SU-DHL-6 (cell line): ENCODE measurements around the gene GTF3C1.

Experiments
- H2AFZ ChIP-seq: fragments of 200-600 bp; sonication (generic); 2 replicates; pipeline ENCODE4 v1.6.1; 2014; ENCODE audit warnings: low read depth, mild to moderate bottlenecking, moderate library complexity, mixed read lengths, antibody characterized with exemption, low read length; ENCODE audit not compliant: severe bottlenecking
- H3F3A ChIP-seq: fragments of 200-600 bp; shearing (Covaris generic); 2 replicates; pipeline ENCODE4 v1.6.0; 2016; ENCODE audit warnings: antibody characterized with exemption, mild to moderate bottlenecking; ENCODE audit not compliant: insufficient read depth
- H3K27ac ChIP-seq: fragments of 200-600 bp; sonication (generic); 2 replicates; pipeline ENCODE4 v1.5.1; 2016; ENCODE audit warnings: low read depth, mild to moderate bottlenecking, low read length, moderate library complexity, mixed read lengths
- H3K27me3 ChIP-seq: fragments of 200-600 bp; sonication (generic), shearing (Covaris generic); 2 replicates; pipeline ENCODE4 v1.6.0; 2014; ENCODE audit warnings: mild to moderate bottlenecking, low read length
- H3K36me3 ChIP-seq: fragments of 200-600 bp; sonication (generic); 2 replicates; pipeline ENCODE4 v1.6.1; 2014; ENCODE audit warnings: mild to moderate bottlenecking, low read length, mixed read lengths
- H3K4me2 ChIP-seq: fragments of 300-600, 200-600 bp; shearing (Covaris generic), sonication (generic); 2 replicates; pipeline ENCODE4 v1.6.0; 2014; ENCODE audit warnings: low read length, low read depth, mild to moderate bottlenecking; ENCODE audit not compliant: poor library complexity, severe bottlenecking
- H3K4me3 ChIP-seq: fragments of 200-600 bp; sonication (generic); 2 replicates; pipeline ENCODE4 v1.5.1; 2014; ENCODE audit warnings: antibody characterized with exemption, low read length, mild to moderate bottlenecking, mixed read lengths; ENCODE audit not compliant: insufficient read depth, poor library complexity, severe bottlenecking
- H3K79me2 ChIP-seq: fragments of 200-600 bp; sonication (generic); 2 replicates; pipeline ENCODE4 v1.6.1; 2014; ENCODE audit warnings: mild to moderate bottlenecking, low read length, moderate library complexity; ENCODE audit not compliant: insufficient read depth
- H3K9ac ChIP-seq: fragments of 200-600 bp; sonication (generic); 2 replicates; pipeline ENCODE4 v1.7.0; 2014; ENCODE audit warnings: mild to moderate bottlenecking, low read length
- H3K9me2 ChIP-seq: fragments of 200-600 bp; sonication (generic); replicated peaks from 2 replicates; pipeline ENCODE4 v1.6.1; 2014; ENCODE audit warnings: low read length; ENCODE audit not compliant: insufficient read depth
- H3K9me3 ChIP-seq: fragments of 200-600 bp; sonication (generic); 2 replicates; pipeline ENCODE4 v1.6.1; 2014; ENCODE audit warnings: low read length, mixed read lengths; ENCODE audit not compliant: insufficient read depth
- H4K20me1 ChIP-seq: fragments of 200-600 bp; sonication (generic); 2 replicates; pipeline ENCODE4 v1.6.1; 2014; ENCODE audit warnings: low read depth, mild to moderate bottlenecking, antibody characterized with exemption, low read length, moderate library complexity, mixed read lengths
- CTCF ChIP-seq: fragments of 200-600 bp; sonication (generic); IDR thresholded peaks from one replicate; pipeline ENCODE4 v1.5.1; 2017; ENCODE audit warnings: antibody characterized with exemption, mild to moderate bottlenecking, low read length, moderate library complexity; ENCODE audit not compliant: insufficient read depth, poor library complexity, severe bottlenecking
- EZH2phosphoT487 ChIP-seq: fragments of 200-600 bp; sonication (generic), shearing (Covaris generic); conservative IDR thresholded peaks from 2 replicates; pipeline ENCODE4 v1.6.1; 2018; ENCODE audit warnings: mild to moderate bottlenecking, antibody characterized with exemption, low read length, moderate library complexity, mixed read lengths

The GTF3C1 gene

GRCh38 chr16:27591837-27592236, 42.1 kb upstream of the GTF3C1 start:
- H3F3A ChIP-seq = no peaks in the 10 kb centered on the region
- no peaks in the 10 kb centered on the region for H3K36me3 ChIP-seq
- no peaks in the 10 kb centered on the region for H3K9me2 ChIP-seq
- no peak overlapping the region for H3K27ac ChIP-seq
- TF ChIP-seq CTCF (no peak), EZH2phosphoT487 (no peak)
- H3K27me3 ChIP-seq = no peaks in the 10 kb centered on the region
- no peak overlapping the region for H3K4me3 ChIP-seq
- no peaks in the 10 kb centered on the region for H4K20me1 ChIP-seq
- no peak overlapping the region for H3K9ac ChIP-seq
- H3K79me2 ChIP-seq = no peaks in the 10 kb centered on the region
- no peak overlapping the region for H3K4me2 ChIP-seq
- no peak overlapping the region for H2AFZ ChIP-seq
- H3K9me3 ChIP-seq = peaks cover 3% of the 10 kb centered on the region; the same call in 1 of the 2 replicates

- Histone ChIP-seq H3K9me2 (no peaks in the 10 kb centered on the region), H3K9me3 (peaks cover 3% of the 10 kb centered on the region; the same call in 1 of the 2 replicates), H3K27ac (no peak overlapping the region), H3K9ac (no peak overlapping the region), H3K36me3 (no peaks in the 10 kb centered on the region), H3F3A (no peaks in the 10 kb centered on the region), H3K4me2 (no peak overlapping the region), H3K79me2 (no peaks in the 10 kb centered on the region), H3K4me3 (no peak overlapping the region), H3K27me3 (no peaks in the 10 kb centered on the region), H4K20me1 (no peaks in the 10 kb centered on the region), H2AFZ (no peak overlapping the region)
- TF ChIP-seq EZH2phosphoT487 (no peak), CTCF (no peak)
Observed at GRCh38 chr16:27588057-27588456, 38.3 kb upstream of the GTF3C1 start.

- Histone ChIP-seq H3K27me3 (no peaks in the 10 kb centered on the region), H2AFZ (no peak overlapping the region), H3K79me2 (no peaks in the 10 kb centered on the region), H3K27ac (no peak overlapping the region), H3K4me3 (no peak overlapping the region), H3K9me2 (no peaks in the 10 kb centered on the region), H3K9me3 (peaks cover 3% of the 10 kb centered on the region; the same call in 1 of the 2 replicates), H3K36me3 (no peaks in the 10 kb centered on the region), H3F3A (no peaks in the 10 kb centered on the region), H3K9ac (no peak overlapping the region), H3K4me2 (no peak overlapping the region), H4K20me1 (no peaks in the 10 kb centered on the region)
- no peak for TF ChIP-seq EZH2phosphoT487
- TF ChIP-seq CTCF = no peak
Observed at GRCh38 chr16:27586711-27587110, 37.0 kb upstream of the GTF3C1 start.

GRCh38 chr16:27585200-27585599, 35.5 kb upstream of the GTF3C1 start:
- no peaks in the 10 kb centered on the region for H3F3A ChIP-seq
- H3K4me2 ChIP-seq = no peak overlapping the region
- H3K4me3 ChIP-seq = no peak overlapping the region
- H3K9me2 ChIP-seq = no peaks in the 10 kb centered on the region
- no peaks in the 10 kb centered on the region for H4K20me1 ChIP-seq
- H3K36me3 ChIP-seq = no peaks in the 10 kb centered on the region
- TF ChIP-seq EZH2phosphoT487 (no peak), CTCF (no peak)
- H3K27me3 ChIP-seq = no peaks in the 10 kb centered on the region
- H3K9ac ChIP-seq = no peak overlapping the region
- no peak overlapping the region for H2AFZ ChIP-seq
- H3K79me2 ChIP-seq = no peaks in the 10 kb centered on the region
- no peak overlapping the region for H3K27ac ChIP-seq
- H3K9me3 ChIP-seq = peaks cover 3% of the 10 kb centered on the region; the same call in 1 of the 2 replicates
